Suprapubic skin (tissue), 4 donors: ENCODE results near the gene IBA57. TPM values are rescaled to one million over a fixed set of nuclear protein-coding genes. Genes with fewer than 3 reads are reported as not detected.
A peak's percentile ranks its signal among the peaks of the same experiment; 100 is the strongest.

Experiments used
- DNase-seq, 2 donors: peaks; one replicate each; pipeline ENCODE4 v3.0.0-alpha.2; 2019; ENCODE audit warnings: low spot score in 2 of 2
- H3K27ac ChIP-seq: fragments of 200-600 bp; sonication (generic); one replicate; pipeline ENCODE4 v1.5.1; 2019
- H3K27me3 ChIP-seq: fragments of 200-600 bp; sonication (generic); one replicate; pipeline ENCODE4 v1.5.1; 2019
- H3K36me3 ChIP-seq: fragments of 200-600 bp; sonication (generic); one replicate; pipeline ENCODE4 v1.5.1; 2019
- H3K4me1 ChIP-seq: fragments of 200-600 bp; sonication (generic); one replicate; pipeline ENCODE4 v1.5.1; 2019
- H3K4me3 ChIP-seq: fragments of 200-600 bp; sonication (generic); one replicate; pipeline ENCODE4 v1.5.1; 2019; ENCODE audit warnings: mild to moderate bottlenecking
- H3K9me3 ChIP-seq: fragments of 200-600 bp; sonication (generic); one replicate; pipeline ENCODE4 v1.5.1; 2019
- CTCF ChIP-seq, 2 donors: fragments of 200-600 bp in 1 of 2; fragments of 450-650 bp in 1 of 2; sonication (generic) in 1 of 2; IDR thresholded peaks; one replicate each; pipeline ENCODE4 v1.5.1; 2016 to 2019; ENCODE audit warnings: antibody characterized with exemption in 2 of 2, mild to moderate bottlenecking in 1 of 2, moderate library complexity in 1 of 2
- EP300 ChIP-seq: sonication (generic); formaldehyde crosslinking; IDR thresholded peaks from one replicate; pipeline ENCODE4 v1.6.1; 2017; ENCODE audit warnings: antibody characterized with exemption
- POLR2A ChIP-seq, 2 donors: fragments of 450-650 bp; IDR thresholded peaks; one replicate each; pipeline ENCODE4 v1.6.1; 2017; ENCODE audit warnings: antibody characterized with exemption in 2 of 2, mild to moderate bottlenecking in 2 of 2, moderate library complexity in 2 of 2
- POLR2AphosphoS5 ChIP-seq, 3 donors: sonication (generic); formaldehyde crosslinking; IDR thresholded peaks; one replicate each; pipeline ENCODE4 v1.6.1; 2017; ENCODE audit warnings: antibody characterized with exemption in 3 of 3
- whole genome bisulfite sequencing: methylation state at CpG from one replicate; pipeline ENCODE4 v1.1.5; 2018; 5-methylcytosine and 5-hydroxymethylcytosine counted together
- total RNA-seq, 4 donors: library from RNA; depleted of rRNA; stranded (reverse); fragments of >200 nt; gene quantifications; one replicate each; pipeline ENCODE4 v1.1.0, GENCODE V29; 2016

Gene IBA57
- total RNA-seq, 4 donors from 2014 or later: 9.2 to 22.4 (median 12.4) TPM

DNA sequence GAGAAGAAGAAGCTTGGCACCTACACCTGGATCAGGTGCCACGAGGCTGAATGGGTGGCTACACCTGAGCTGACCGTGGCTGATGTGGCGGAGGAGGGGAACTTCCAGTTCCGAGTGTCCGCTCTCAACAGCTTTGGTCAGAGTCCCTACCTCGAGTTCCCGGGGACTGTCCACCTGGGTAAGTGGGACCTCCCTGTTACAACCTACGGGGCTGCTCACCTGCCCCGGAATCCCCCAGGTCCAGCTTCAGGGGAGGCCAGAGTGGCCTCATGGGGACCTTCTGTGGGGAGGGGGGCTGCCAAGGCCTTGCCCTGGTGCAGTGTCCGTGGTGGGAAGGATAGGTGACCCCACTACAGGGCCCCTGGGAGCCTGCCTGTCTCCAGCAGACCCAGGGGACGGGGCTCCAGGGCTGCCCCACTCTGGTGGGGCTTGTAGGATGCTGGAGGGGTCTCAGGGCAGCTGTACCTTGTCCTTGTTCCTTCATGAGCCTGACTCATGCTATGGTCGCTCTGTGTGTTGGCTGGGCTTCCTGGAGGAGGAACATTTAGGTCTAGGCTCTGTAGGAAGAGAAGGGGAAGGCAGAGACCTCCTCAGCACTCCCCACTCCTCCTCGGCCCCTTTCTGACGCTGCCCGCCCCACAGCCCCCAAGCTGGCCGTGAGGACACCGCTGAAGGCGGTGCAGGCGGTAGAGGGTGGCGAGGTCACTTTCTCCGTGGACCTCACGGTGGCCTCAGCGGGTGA is 49.5 kb downstream of the IBA57 start:
- Histone ChIP-seq H3K4me1 (peaks cover 19% of the 10 kb centered on the region), H3K36me3 (peaks cover 11% of the 10 kb centered on the region), H3K9me3 (no peaks in the 10 kb centered on the region), H3K27ac (no peak overlapping the region), H3K27me3 (peaks cover 10% of the 10 kb centered on the region), H3K4me3 (no peak overlapping the region)
- 95% methylated on average over 7 of the region's 23 CpGs for WGBS
- DNase-seq: peak in 1 of 2 donors; percentile 74
- no peak for TF ChIP-seq EP300
- no peak for TF ChIP-seq POLR2A (IDR thresholded peaks at IDR 0.05)
- TF ChIP-seq POLR2AphosphoS5 (IDR thresholded peaks at IDR 0.05): no peak
- TF ChIP-seq CTCF (IDR thresholded peaks at IDR 0.05): no peak

GRCh38 chr1:228215663-228216116 is 50.1 kb downstream of the IBA57 start:
- Histone ChIP-seq H3K9me3 (no peaks in the 10 kb centered on the region), H3K4me3 (no peak overlapping the region), H3K36me3 (peaks cover 13% of the 10 kb centered on the region), H3K4me1 (peaks cover 19% of the 10 kb centered on the region), H3K27ac (no peak overlapping the region), H3K27me3 (peaks cover 10% of the 10 kb centered on the region)
- no CpG with 5 or more reads among the region's 13 CpGs for WGBS
- peak in 1 of 2 donors; percentile 74 for DNase-seq
- TF ChIP-seq POLR2AphosphoS5 (IDR thresholded peaks at IDR 0.05): no peak
- TF ChIP-seq POLR2A (IDR thresholded peaks at IDR 0.05): no peak
- no peak for TF ChIP-seq EP300
- TF ChIP-seq CTCF (IDR thresholded peaks at IDR 0.05): no peak

DNA sequence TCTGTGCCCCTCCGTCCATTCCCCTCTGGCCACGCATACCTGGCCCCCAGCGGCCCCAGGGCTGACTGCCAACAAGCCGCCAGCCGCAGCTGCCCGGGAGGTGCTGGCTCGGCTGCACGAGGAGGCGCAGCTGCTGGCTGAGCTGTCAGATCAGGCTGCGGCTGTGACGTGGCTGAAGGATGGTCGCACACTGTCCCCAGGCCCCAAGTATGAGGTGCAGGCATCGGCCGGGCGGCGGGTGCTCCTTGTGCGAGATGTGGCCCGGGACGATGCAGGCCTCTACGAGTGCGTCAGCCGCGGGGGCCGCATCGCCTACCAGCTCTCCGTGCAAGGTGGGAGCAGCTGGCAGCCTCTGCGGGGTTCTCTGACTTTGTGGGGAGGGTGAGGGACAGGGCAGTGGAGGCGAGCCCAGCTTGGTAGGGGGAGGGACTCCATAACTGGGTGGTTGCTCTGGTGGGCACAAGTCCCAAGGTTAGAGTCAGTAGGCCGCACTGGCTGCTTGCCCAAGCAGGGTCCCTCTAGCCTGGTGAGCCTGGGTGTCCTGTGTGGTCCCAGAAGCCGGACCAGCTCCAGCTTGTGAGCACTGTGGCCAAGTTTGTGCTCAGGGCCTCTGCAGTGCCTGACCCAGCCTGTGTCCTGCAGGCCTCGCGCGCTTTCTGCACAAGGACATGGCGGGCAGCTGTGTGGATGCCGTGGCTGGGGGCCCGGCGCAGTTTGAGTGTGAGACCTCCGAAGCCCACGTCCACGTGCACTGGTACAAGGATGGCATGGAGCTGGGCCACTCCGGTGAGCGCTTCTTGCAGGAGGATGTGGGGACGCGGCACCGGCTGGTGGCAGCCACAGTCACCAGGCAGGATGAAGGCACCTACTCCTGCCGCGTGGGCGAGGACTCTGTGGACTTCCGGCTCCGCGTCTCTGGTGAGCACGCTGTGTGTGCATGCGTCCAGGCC is 51.0 kb downstream of the IBA57 start:
- Histone ChIP-seq H3K27me3 (peaks cover 10% of the 10 kb centered on the region), H3K4me1 (peaks cover 19% of the 10 kb centered on the region), H3K4me3 (no peak overlapping the region), H3K36me3 (peaks cover 13% of the 10 kb centered on the region), H3K27ac (no peak overlapping the region), H3K9me3 (no peaks in the 10 kb centered on the region)
- 79% methylated on average over 34 of the region's 53 CpGs for WGBS
- TF ChIP-seq POLR2AphosphoS5 (IDR thresholded peaks at IDR 0.05): no peak
- no peak for TF ChIP-seq POLR2A (IDR thresholded peaks at IDR 0.05)
- TF ChIP-seq CTCF (IDR thresholded peaks at IDR 0.05): no peak
- no peak for TF ChIP-seq EP300
- peak in 1 of 2 donors; percentile 77 for DNase-seq

DNA sequence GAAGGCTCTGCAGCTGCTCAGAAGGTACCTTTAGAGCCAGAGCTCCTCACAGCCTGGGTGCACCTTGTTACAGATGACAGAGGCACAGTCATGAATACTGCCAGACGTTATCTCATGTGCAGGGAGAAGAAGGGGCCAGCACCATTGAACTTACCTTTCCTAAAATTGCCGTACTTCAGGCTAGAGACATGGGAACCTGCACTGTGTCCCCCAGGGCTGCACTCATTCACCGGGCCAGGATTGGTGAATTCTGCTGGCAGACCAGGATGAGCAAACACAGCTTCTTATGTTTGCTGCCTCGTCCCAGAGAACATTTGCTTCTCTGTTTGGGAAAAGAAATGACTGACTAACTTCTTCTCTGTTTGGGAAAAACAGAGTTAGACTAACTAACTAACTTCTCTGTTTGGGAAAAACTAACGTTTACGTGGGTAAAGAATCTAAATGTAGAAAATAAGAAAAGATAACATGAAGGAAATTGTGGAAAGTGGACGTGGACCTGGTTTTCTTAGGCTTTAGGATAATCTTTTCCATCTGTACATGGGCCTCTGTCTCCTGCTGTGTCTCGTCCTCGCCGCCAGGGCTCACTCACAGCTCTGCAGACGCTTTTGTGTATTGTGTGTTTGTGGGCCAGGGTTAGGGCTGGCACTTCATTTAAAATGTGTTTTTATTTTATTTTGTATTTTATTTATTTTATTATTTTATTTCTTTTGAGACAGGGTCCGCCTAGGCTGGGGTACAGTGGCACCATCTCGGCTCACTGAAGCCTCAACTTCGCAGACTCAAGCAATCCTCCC is 52.1 kb downstream of the IBA57 start:
- no peak for TF ChIP-seq POLR2AphosphoS5 (IDR thresholded peaks at IDR 0.05)
- no peak for TF ChIP-seq EP300
- no peak for TF ChIP-seq CTCF (IDR thresholded peaks at IDR 0.05)
- no peak for TF ChIP-seq POLR2A (IDR thresholded peaks at IDR 0.05)
- Histone ChIP-seq H3K9me3 (no peaks in the 10 kb centered on the region), H3K4me1 (peaks cover 14% of the 10 kb centered on the region), H3K27ac (no peak overlapping the region), H3K4me3 (no peak overlapping the region), H3K27me3 (peaks cover 2% of the 10 kb centered on the region), H3K36me3 (peaks cover 13% of the 10 kb centered on the region)
- WGBS: 81% methylated on average over 14 of the region's 14 CpGs
- DNase-seq: peak in 1 of 2 donors; percentile 37
